ENCODE measurements around the gene NAXD.

DNA sequence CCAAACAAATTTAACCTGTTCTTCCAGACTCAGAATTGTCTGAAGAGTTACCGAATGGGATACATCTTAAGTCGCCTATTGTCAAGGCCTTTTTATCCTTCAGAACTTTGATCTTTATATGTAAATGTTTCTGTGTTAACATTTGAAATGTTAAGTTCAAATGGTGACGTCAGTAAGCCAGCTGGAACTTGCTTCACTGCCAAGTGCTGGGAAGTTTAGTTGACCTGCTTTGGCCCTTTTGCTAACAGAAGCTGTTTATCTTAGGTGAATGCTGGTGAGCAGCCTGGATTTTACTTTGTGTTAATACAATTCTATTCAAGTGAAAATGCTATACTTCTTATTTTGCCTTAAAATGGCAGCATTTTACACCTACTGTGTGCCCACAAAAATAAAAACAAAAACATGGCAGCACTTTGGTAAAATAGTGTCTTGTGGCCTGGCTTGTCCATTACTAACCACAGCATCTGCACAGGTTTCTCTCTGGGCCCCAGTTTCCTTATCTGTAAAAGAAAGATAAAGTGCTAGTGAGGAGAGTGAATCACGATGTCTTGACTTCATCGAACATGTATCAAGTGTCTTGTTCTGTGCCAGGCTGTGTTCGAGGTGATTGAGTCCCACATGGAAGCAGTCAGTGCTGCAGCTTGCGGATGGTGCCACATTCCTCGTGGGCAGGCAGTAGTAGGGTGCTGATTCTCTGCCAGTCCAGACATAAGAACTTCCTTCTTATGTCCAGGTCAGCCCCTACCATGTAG lies 2.2 kb downstream of the NAXD start:
- TF ChIP-seq EZH2 (IDR thresholded peaks at IDR 0.05) (no peak), POLR2AphosphoS5 (IDR thresholded peaks at IDR 0.05; ENCODE audit: borderline replicate concordance, low read depth, low read length) (no peak)

Measured in SK-N-MC (cell line).